PFSK-1 (cell line): ENCODE measurements around the gene COL4A2.

Source experiments
- FOXP2 ChIP-seq: optimal IDR thresholded peaks from 2 replicates; pipeline ENCODE3; 2011; ENCODE audit warnings: borderline replicate concordance, control low read depth, inconsistent platforms; ENCODE audit not compliant: insufficient read depth; ENCODE audit errors: extremely low read length, extremely low read depth
- POLR2AphosphoS5 ChIP-seq: IDR thresholded peaks from 2 replicates; pipeline ENCODE4 v1.6.1; 2012; ENCODE audit warnings: low read depth, mild to moderate bottlenecking, control low read depth, low read length, moderate library complexity
- SIN3A ChIP-seq: IDR thresholded peaks from 2 replicates; pipeline ENCODE4 v1.6.1; 2012; ENCODE audit warnings: mild to moderate bottlenecking, low read length, moderate library complexity, borderline replicate concordance; ENCODE audit not compliant: insufficient read depth
- TAF1 ChIP-seq: IDR thresholded peaks from 2 replicates; pipeline ENCODE4 v1.6.1; 2012; ENCODE audit warnings: low read length, control low read depth, borderline replicate concordance; ENCODE audit not compliant: insufficient read depth
- TF ChIP-seq, protein P1 (sequence below), 2 experiments: IDR thresholded peaks; 2 replicates each; pipeline versions ENCODE4 v1.6.1 to v1.8.0; 2011 to 2012; ENCODE audit warnings: low read depth in 2 of 2, low read length in 2 of 2, control low read depth in 1 of 2, inconsistent platforms in 1 of 2, mild to moderate bottlenecking in 1 of 2, moderate library complexity in 1 of 2; ENCODE audit not compliant: insufficient read depth in 1 of 2

- TF ChIP-seq, protein P1, sequence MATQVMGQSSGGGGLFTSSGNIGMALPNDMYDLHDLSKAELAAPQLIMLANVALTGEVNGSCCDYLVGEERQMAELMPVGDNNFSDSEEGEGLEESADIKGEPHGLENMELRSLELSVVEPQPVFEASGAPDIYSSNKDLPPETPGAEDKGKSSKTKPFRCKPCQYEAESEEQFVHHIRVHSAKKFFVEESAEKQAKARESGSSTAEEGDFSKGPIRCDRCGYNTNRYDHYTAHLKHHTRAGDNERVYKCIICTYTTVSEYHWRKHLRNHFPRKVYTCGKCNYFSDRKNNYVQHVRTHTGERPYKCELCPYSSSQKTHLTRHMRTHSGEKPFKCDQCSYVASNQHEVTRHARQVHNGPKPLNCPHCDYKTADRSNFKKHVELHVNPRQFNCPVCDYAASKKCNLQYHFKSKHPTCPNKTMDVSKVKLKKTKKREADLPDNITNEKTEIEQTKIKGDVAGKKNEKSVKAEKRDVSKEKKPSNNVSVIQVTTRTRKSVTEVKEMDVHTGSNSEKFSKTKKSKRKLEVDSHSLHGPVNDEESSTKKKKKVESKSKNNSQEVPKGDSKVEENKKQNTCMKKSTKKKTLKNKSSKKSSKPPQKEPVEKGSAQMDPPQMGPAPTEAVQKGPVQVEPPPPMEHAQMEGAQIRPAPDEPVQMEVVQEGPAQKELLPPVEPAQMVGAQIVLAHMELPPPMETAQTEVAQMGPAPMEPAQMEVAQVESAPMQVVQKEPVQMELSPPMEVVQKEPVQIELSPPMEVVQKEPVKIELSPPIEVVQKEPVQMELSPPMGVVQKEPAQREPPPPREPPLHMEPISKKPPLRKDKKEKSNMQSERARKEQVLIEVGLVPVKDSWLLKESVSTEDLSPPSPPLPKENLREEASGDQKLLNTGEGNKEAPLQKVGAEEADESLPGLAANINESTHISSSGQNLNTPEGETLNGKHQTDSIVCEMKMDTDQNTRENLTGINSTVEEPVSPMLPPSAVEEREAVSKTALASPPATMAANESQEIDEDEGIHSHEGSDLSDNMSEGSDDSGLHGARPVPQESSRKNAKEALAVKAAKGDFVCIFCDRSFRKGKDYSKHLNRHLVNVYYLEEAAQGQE (IDR thresholded peaks at IDR 0.05; ENCODE audit: insufficient read depth in 1 of 2, low read depth in 2 of 2, low read length in 2 of 2): no peak
- no peak for TF ChIP-seq SIN3A
- TF ChIP-seq POLR2AphosphoS5: no peak
- TF ChIP-seq TAF1: no peak
- no peak for TF ChIP-seq FOXP2
These were observed 138.9 kb downstream of the COL4A2 start for GRCh38 chr13:110445722-110446574.
